Dermis blood vessel endothelial cell (primary cell): ENCODE data around the gene ITGA3. TPM values are rescaled to one million over a fixed set of nuclear protein-coding genes. Genes with fewer than 3 reads are reported as not detected.
A peak's percentile ranks its signal among the peaks of the same experiment; 100 is the strongest.

ENCODE experiments used
- DNase-seq: peaks from one replicate; pipeline ENCODE4 v3.0.0; 2010
- total RNA-seq: library from RNA; depleted of rRNA; stranded (reverse); fragments of >200 nt; gene quantifications from 2 replicates; pipeline ENCODE4 v1.2.3, GENCODE V29; 2014

Gene ITGA3
- total RNA-seq, 1 donor from 2014 or later: 116 TPM

DNA sequence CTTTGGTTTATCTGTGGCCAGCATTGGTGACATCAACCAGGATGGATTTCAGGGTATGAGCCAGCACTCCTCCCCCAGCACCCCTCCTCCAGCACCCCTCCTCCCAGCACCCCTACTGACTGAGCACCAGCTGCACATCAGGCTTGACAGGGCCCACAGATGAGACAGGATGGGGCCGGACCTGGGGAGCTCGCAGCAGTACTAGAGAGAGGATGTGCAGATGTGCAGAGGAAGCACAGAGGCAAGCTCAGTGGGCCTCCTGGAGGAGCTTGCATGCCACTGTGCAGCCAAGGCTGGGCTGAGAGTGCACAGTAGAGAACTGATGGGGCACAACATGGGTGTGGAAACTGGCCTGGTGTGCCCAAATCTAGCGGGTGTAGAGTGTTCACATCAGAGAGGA, 16.2 kb downstream of the ITGA3 start:
- DNase-seq: no peak

DNA sequence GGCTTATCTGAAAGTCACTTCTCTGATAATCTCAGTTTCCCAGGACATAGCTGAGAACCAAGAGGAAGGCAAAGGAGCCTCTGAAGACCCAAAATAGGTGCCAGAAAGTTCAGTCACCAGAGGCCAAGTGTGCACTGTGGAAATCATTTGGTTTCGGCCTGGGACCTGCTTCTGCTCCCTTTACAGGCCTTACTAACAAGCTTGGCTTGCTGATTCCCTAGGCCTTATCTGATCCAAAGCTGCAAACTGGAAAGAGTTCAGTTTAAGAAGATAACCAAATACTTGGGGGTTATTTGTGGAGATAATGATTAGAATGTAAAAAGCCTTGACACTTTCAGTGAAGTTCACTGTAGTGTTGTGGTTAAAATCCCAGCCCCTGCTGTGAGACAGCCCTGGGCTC, 17.0 kb downstream of the ITGA3 start:
- DNase-seq: no peak

GRCh38 chr17:50074227-50074626, 18.3 kb downstream of the ITGA3 start:
- DNase-seq: no peak

DNA sequence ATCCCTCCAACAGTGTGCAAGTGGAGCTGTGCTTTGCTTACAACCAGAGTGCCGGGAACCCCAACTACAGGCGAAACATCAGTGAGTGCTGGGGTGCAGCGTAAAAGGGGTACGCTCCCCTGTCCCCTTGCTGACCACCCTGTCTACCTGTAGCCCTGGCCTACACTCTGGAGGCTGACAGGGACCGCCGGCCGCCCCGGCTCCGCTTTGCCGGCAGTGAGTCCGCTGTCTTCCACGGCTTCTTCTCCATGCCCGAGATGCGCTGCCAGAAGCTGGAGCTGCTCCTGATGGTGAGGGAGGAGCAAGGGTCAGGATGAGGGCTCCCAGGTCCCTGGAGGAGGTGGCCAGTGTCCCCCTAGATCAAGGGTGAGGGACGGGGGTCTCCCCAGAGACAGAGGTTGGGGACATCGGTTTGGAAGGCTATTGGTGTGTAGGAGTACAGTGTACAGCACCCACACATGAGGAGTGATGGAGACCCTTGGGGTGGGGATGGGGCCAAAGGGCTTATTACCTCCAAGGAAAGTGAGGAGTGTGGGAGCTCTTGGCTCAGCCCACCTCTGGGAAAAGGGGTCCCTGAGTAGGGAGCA, 19.6 kb downstream of the ITGA3 start:
- DNase-seq: no peak

DNA sequence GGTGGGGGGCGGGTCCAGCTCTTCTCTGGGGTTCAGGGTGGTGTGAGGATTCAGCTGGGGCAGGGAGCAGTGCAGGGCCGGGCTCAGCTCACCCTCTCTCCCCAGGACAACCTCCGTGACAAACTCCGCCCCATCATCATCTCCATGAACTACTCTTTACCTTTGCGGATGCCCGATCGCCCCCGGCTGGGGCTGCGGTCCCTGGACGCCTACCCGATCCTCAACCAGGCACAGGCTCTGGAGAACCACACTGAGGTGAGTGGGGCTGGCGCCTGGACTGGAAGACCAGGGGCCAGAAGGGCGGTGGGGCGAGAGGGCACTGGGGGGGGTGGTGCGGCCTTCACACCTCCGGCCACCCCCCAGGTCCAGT, 20.3 kb downstream of the ITGA3 start:
- no peak for DNase-seq

GRCh38 chr17:50076591-50077235, 20.8 kb downstream of the ITGA3 start:
- DNase-seq: no peak

- DNase-seq: no peak
These were observed 22.5 kb downstream of the ITGA3 start for GRCh38 chr17:50078430-50078829.

DNA sequence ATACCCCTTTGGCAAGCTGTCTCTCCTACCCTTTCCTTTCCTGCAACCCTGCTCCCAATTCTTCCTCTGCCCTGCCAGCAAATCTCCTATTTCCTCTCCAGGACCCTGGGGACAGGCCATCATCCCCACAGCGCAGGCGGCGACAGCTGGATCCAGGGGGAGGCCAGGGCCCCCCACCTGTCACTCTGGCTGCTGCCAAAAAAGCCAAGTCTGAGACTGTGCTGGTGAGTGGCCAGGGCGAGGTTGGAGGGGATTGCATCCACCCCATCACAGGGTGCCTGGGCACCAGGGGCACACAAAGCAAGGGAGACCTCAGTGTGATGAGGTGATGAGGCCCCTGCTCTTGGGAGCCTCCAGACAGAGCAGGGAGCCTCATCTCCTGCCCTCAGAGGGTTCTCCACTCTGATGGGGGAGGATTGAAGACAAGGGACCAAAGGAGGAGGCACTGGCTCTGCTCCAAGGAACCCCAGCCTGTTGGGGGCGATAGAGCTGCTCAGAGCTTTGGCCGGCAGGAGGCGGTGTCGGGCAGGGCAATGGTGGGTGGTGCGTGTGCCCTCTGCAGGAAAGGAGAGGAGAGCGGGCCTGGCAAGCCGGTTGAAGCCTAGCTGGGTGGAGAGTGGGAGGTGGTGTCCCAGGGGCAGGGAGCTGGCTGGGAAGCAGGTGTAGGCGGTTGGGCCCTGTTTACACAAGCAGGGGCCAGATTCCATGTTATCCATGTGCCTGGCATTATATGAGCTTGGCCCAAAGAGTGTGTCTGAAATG, 23.6 kb downstream of the ITGA3 start:
- peak; percentile 77 for DNase-seq

GRCh38 chr17:50080096-50080480, 24.2 kb downstream of the ITGA3 start:
- DNase-seq: no peak

GRCh38 chr17:50080827-50081226, 24.9 kb downstream of the ITGA3 start:
- peak; percentile 57 for DNase-seq

GRCh38 chr17:50081757-50082156, 25.8 kb downstream of the ITGA3 start:
- DNase-seq: no peak

DNA sequence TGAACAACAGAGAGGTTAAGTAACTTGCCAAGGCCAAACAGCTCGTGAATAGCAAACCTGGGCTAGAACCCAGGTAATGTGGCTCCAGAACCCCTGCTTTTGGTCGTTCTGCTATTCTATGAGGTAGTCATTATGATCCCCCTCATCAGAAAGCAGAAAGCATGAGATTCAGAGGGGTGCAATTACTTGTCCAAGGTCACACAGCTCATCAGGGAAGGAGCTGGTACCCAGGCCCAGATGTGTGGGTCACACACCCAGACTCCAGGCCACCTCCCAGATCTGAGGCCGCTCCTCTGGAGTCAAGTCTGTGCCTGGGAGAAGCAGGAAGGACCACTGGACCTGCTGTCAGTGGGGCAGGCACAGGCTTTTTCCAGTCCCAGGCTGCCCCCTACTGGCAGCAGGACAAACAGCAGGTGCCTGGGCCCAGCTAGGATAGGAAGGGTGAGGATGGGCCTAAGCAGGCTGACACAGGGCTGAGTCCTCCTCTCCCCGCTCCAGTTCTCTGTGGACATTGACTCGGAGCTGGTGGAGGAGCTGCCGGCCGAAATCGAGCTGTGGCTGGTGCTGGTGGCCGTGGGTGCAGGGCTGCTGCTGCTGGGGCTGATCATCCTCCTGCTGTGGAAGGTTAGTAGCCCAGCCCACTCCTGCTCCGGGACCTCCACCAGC, 31.5 kb downstream of the ITGA3 start:
- DNase-seq: peak; percentile 77

DNA sequence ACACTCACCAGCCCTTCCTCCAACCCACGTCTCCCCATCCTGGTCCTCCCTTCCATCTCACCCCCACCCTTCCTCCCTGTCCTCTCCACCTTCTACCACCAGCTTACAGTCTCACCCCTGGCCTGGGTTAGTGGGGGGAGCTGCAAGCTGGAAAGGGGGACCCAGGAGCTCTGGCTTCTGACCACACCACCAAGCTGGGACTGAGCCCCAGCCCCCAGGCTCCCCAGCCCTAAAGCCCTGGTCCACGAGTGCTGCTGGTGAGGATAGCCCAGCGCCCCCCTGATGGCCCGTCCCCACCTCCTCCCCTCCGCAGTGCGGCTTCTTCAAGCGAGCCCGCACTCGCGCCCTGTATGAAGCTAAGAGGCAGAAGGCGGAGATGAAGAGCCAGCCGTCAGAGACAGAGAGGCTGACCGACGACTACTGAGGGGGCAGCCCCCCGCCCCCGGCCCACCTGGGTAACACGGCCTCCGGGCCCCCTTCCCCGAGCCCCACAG, 32.0 kb downstream of the ITGA3 start:
- no peak for DNase-seq

GRCh38 chr17:50088952-50089825, 33.3 kb downstream of the ITGA3 start:
- DNase-seq: no peak

DNA sequence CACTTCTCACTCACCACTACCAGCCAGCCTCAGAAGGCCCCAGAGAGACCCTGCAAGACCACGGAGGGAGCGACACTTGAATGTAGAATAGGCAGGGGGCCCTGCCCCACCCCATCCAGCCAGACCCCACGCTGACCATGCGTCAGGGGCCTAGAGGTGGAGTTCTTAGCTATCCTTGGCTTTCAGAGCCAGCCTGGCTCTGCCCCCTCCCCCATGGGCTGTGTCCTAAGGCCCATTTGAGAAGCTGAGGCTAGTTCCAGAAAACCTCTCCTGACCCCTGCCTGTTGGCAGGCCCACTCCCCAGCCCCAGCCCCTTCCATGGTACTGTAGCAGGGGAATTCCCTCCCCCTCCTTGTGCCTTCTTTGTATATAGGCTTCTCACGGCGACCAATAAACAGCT, 34.2 kb downstream of the ITGA3 start:
- no peak for DNase-seq

GRCh38 chr17:50090971-50091917, 35.3 kb downstream of the ITGA3 start:
- DNase-seq: no peak

GRCh38 chr17:50091918-50092285, 36.0 kb downstream of the ITGA3 start:
- DNase-seq: no peak

GRCh38 chr17:50093246-50093645, 37.3 kb downstream of the ITGA3 start:
- no peak for DNase-seq

GRCh38 chr17:50093807-50094206, 37.9 kb downstream of the ITGA3 start:
- no peak for DNase-seq

DNA sequence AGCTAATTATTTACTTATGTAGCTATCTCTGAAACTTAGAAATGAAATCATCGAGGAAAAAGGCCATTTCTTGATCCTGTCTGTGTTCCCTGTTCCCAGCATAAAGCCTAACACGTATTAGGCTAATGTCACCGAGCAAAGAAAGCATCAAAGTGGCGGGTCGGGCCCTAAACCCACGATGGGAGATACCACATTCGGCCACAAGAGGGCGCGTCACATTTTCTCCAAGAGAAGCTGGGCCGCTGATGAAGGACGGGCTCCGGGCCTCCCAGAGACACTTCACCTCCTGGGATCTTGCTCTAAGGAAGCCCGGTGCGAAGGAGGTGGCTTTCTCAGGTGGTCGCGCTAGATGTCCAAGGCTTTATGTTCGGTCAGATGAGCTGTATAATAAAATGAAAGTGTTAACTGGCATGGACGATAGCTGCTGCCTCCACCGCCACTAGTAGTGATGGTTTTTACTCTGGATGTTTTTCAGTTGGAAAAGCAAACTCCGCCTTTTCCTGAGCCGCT, 38.4 kb downstream of the ITGA3 start:
- peak; percentile 94 for DNase-seq
